Articular chondrocyte of knee joint (primary cell): ENCODE results near the gene RBPJL. TPM values are rescaled to one million over a fixed set of nuclear protein-coding genes. Genes with fewer than 3 reads are reported as not detected.

Source experiments
- total RNA-seq: library from RNA; depleted of rRNA; stranded (reverse); fragments of >200 nt; gene quantifications from 2 replicates; pipeline ENCODE4 v1.2.3, GENCODE V29; 2012

Gene RBPJL, protein sequence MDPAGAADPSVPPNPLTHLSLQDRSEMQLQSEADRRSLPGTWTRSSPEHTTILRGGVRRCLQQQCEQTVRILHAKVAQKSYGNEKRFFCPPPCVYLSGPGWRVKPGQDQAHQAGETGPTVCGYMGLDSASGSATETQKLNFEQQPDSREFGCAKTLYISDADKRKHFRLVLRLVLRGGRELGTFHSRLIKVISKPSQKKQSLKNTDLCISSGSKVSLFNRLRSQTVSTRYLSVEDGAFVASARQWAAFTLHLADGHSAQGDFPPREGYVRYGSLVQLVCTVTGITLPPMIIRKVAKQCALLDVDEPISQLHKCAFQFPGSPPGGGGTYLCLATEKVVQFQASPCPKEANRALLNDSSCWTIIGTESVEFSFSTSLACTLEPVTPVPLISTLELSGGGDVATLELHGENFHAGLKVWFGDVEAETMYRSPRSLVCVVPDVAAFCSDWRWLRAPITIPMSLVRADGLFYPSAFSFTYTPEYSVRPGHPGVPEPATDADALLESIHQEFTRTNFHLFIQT
- not detected in 2 replicates for total RNA-seq

GRCh38 chr20:45306431-45306982 is at the start of gene RBPJL:
RBPJL (plus strand) TSS chr20:45306840; CDS start chr20:45306923, 83 bp downstream.

DNA sequence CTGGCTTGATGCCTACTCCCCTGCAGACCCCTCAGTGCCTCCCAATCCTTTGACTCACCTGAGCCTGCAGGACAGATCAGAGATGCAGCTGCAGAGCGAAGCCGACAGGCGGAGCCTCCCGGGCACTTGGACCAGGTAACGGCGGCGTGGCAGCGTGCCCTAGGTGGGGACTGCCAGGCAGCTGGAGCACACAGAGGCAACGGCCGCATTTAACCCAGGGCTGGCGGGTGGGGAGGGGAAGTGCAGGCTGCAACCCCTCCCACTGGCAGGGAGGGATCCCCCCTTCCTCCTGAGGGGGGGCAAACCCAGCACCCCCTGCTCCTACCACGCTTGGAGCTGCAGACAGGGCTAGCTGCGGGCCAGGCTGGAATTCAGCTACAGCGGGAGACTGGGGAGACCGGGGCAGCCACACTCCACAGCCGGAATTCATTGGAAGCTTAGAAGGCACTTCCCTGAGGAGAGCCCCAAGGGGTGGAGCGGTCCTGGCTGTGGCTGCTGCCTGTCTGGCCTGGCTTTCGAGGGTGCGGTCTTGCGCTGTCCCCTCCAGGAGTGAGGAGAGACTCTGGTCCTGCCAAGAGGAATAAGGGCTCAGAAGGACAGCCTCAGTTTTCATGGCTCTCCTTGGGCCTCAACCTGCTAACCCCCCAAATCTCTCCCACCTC is 1.6 kb downstream of the RBPJL start, which contains the start of gene MATN4:
TSS of gene MATN4 (minus strand) at position 183 of the 662 bp plus-strand sequence. CDS start 2,717 bp downstream, outside the sequence.

GRCh38 chr20:45347936-45348778 is 41.5 kb downstream of the RBPJL start, which contains the start of gene SDC4:
SDC4 (minus strand) TSS chr20:45348424; CDS start chr20:45348384, 40 bp downstream.

DNA sequence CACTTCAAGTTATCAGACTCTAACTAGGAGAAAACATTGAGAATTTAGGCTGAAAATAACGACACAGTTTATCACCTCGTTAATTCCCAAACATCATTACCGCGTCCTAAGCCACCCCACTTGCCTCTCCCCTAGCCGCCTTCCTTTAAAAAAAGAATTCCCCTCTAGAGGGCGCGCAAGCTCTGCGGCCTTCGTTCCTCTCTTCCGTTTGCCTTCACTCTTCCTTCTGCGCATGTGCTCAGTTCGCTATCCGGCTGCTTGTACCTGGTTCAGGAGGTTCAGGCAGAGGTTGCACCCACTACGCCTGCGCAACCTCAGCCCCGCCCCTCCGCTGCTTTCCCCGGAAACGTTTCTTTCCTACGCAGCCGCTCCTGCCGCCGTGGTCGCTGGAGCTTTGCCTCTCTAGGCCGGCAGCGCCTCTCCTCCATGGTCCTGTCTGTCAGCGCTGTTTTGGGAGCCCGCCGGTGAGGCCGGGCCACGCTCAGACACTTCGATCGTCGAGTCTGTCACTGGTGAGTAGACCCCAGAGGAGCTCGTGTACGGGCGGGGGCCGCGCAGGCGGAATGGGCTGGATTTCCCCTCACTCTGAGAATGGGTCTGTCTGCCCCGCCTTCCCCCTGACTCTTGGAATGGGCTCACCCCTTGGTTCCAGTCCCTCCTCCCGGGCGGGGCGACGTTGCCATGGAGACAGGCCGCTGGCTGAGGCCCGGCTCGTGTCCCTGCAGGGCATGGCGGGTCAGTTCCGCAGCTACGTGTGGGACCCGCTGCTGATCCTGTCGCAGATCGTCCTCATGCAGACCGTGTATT is 56.4 kb downstream of the RBPJL start, which contains the start of gene SYS1:
TSS of gene SYS1 (plus strand) at position 353 of the 807 bp plus-strand sequence. CDS start at position 729, 376 bp downstream.

Other genes starting within 250 kb of the RBPJL start
- gene KCNS1, start 205.7 kb upstream of the RBPJL start, total RNA-seq = not detected in 2 replicates
- not detected in 2 replicates for gene WFDC5, start 191.7 kb upstream of the RBPJL start, total RNA-seq
- not detected in 2 replicates for gene WFDC12, start 182.4 kb upstream of the RBPJL start, total RNA-seq
- gene PI3, start 131.9 kb upstream of the RBPJL start, total RNA-seq = 0.32 TPM in 1 of 2 replicates, not detected in the other
- gene SEMG1, start 99.8 kb upstream of the RBPJL start, total RNA-seq = not detected in 2 replicates
- not detected in 2 replicates for gene SEMG2, start 85.5 kb upstream of the RBPJL start, total RNA-seq
- 11.7 and 12.4 TPM in 2 replicates for gene SLPI, start 52.3 kb upstream of the RBPJL start, total RNA-seq
- gene MATN4, start 1.5 kb downstream of the RBPJL start, total RNA-seq = not detected in 2 replicates
- 353 and 389 TPM in 2 replicates for gene SDC4, start 41.6 kb downstream of the RBPJL start, total RNA-seq
- gene SYS1, start 56.3 kb downstream of the RBPJL start, total RNA-seq = 25.7 and 34.5 TPM in 2 replicates
- not detected in 2 replicates for gene TP53TG5, start 71.5 kb downstream of the RBPJL start, total RNA-seq
- 4.1 and 4.5 TPM in 2 replicates for gene DBNDD2, start 101.4 kb downstream of the RBPJL start, total RNA-seq
- gene PIGT, start 109.3 kb downstream of the RBPJL start, total RNA-seq = 46.9 and 52.1 TPM in 2 replicates
- 0.22 and 0.65 TPM in 2 replicates for gene WFDC2, start 162.9 kb downstream of the RBPJL start, total RNA-seq
- not detected in 2 replicates for gene SPINT3, start 208.8 kb downstream of the RBPJL start, total RNA-seq
- gene WFDC6, start 232.6 kb downstream of the RBPJL start, total RNA-seq = not detected in 2 replicates
- not detected in 2 replicates for gene EPPIN, start 240.6 kb downstream of the RBPJL start, total RNA-seq